ENCODE results near the gene PLEKHG7.
"Not testable (repeated sequence)": the region's sequence is repeated elsewhere in the genome, so short reads cannot be mapped to it uniquely, and the experiment has no call there.

PLEKHG7 gene, protein sequence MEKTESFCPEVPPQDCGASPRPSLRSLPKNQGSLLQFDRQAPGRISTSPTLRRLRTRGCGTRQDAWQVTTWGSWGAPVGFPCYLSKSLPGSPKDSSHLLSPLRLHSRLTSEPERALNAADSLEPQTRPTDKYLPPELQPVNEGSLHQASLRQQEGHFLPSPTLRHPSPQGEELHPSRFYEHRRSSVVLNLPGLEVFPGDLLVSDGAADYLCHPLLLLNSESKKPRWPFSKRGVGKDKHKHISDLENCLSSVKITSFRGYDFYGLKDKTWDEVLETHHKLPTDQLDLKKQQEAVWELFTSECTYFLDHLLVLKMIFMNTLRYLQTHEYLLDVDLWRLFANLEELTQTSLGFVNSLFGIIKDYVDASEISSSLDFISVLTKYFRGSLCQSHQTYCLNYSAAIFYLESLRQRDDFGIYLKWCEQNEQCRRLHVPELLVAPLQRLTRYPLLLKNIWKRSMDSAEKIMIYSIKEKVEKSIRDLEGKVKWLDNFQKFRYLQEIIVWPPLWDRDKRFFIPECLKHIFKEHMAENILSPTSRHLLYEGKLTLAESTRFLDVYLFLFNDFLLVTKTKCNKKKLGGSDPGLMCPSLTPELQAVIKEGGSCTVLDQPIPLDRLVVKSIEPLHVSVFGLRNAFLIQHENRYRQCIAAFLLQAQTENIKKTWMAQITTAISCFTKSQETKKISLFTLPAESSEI

DNA sequence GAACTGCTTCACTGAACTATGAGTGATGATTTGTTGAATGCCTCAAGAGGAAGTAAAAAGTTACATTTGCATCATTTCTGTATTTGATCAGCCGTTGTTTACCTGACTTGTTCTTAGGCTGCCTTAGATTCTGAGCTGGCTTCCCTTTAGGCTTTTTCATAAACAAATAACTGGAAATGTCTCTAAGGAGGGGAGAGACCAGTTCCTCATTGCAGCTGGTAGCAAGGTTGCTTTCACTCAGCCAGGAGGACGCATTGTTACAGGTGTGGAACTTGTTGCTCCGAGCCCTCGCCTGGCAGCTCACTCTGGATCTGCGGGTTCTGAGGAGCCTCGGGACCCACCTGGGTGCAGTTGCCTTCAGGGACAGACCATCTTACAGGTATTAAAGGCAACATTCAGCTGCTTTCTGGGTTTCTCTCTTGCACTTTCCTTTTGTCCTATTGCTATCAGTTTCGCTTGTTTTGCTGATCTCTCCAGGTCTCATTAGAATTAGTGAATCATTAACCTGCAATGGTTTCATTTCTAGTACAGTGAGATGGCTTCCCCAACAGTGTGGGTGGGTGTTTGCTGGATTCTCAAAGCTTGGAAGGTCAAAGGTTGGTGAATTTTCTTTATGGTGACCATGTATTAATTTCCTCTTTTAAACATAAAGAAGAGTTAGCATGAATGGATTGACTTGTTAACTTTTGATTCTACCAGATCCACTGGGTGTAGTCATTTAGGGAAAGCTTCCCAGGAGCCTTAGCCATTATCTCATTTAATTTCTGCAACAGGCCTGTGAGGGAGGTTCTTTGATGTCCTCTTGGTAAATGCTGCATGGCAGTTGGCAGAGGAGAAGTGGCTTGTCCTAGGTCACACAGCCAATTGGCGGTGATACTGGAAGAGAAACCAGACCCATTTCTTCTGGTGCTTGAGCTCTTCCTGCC lies at the start of gene PLEKHG7:
Gene PLEKHG7 (plus strand): TSS at position 236 of the 926 bp plus-strand sequence. CDS start 3,643 bp downstream, outside the sequence.
- DNase-seq = peak; percentile 22

DNA sequence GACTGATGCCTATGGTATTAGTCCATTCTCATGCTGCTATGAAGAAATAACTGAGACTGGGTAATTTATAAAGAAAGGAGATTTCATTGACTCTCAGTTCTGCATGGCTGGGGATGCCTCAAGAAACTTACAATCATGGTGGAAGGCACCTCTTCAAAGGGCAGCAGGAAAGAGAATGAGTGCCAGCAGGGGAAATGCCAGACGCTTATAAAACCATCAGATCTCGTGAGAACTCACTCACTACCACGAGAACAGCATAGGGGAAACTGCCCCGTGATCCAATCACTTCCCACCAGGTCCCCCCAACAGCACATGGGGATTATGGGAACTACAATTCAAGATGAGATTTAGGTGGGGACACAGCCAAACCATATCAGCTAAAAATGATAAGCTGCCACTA lies 48.5 kb upstream of the PLEKHG7 start:
- not testable (repeated sequence) for DNase-seq

DNA sequence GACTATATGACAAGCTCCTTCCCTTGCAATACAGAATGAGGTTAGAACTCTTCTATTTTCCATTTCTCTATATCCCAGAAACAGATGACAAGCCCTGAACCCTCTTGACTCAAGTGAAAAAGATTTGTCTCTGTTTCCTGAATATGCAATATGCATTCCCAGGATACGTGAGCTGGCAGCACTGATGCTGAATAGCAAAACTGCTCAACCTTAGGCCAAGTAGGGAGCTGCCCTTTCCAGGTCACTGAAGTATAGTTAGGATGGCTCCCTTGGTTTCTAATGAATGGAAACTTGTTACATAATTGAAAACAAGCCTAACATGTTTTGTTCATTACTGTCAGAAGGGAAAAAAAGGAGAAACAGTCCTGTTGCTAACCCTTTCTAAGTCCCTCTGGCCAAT lies 47.9 kb upstream of the PLEKHG7 start:
- DNase-seq = no peak

DNA sequence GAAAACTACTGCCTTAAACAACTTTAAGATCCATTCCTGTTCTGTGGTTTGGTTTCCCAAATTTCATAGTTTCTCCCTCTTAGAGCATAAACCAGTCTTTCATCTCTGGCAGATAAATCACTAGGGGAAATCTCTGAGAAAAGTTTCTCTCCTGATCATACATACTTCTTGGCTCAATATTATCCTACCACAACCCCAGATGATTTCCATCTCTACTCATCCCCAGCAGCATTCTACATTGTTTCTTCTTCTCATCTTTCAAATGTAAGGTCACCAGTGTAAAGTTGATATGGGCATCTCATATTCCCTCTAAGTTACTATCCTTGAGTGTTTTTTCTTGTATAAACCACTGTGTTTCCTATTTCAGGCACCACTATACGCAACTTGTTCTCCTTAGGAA lies 45.9 kb upstream of the PLEKHG7 start:
- no peak for DNase-seq

DNA sequence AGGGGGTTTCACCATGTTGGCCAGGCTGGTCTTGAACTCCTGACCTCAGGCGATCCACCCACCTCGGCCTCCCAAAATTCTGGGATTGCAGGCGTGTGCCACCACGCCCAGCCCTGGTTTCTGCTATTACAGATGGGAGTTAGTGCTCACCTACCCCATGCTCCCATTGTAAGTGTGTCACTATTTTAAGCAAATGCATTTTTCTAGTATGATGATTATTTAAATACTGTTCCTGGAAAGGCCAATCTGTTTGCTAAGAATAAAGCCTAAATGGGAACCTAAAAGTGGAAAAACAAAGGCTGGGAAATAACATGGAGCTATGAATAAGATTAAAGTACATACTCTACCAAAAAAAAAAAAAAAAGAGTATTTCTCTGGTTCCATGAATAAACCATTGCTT lies 45.0 kb upstream of the PLEKHG7 start:
- no peak for DNase-seq

DNA sequence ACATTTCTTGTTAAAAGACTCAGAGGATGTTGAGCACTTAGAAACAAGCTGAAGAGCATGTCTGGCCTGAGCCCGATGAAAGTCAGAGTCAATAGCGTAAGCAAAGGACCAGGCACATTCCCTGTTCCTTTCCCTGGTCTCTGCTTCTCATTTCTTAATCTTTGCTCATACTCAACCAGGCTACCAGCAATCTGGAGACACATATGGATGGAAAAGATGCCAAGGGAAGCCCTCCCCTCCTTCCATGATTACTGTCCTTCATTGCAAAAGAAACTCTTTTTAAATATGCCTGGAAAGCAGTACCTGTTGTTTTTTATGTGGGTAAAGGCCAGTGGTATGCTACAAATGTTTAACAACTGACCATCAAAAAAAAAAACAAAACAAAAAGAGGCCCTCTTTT lies 44.2 kb upstream of the PLEKHG7 start:
- no peak for DNase-seq

DNA sequence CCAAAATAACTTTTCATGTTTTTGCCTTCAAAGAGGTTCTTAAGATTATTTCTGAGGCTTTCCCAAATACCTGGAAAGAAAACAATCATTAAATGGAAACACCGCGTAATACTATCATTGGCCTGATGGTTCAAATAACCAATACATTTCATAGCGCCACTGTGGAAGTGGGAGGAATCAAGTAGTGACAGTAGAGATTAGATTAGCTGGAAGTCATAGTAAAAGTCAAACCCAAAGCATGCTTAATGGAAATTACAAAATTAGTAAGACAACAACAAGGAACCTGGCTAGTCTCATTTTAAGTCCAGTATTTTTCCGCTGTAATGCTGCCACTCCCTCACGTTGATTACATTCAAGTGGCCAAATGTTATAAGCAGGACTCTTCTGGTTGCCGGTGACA lies 41.5 kb upstream of the PLEKHG7 start:
- DNase-seq = no peak

DNA sequence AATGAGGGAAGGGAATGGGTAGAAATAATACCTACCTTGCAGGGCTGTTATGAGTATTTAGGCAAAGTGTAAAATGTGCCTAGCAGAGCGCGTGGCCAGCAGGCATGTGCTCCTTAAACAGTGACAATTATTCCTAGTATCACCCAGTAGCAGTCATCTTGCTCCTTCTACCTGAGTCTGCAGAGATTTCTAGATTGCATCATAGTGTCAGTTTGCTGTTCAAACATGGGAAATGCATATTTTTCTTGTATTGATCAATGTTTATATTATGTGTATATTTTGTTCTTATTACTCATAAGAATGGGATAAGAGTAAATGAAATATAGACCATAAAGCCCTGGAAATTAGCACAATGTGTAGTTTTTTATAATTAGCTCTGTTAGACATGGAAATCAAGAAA lies 37.3 kb upstream of the PLEKHG7 start:
- no peak for DNase-seq

DNA sequence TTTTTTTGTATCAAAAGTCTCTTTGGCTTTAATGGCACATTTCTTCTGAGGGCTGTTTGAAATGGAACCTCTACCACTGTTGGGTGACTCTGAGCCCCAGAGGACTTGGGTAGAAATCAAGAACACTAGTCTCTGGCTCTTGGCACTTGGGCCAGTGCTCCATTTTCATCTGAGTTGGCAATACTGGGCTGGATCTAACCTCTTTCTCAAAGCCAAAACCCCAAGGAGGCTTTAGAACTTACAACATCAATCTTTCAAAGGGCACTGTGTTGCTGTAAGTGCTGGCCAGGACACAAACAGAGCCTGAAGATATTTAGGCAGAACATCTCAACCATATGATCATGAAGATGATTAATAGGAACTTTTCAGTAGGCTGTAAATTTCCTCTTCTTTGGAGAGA lies 34.0 kb upstream of the PLEKHG7 start:
- no peak for DNase-seq

DNA sequence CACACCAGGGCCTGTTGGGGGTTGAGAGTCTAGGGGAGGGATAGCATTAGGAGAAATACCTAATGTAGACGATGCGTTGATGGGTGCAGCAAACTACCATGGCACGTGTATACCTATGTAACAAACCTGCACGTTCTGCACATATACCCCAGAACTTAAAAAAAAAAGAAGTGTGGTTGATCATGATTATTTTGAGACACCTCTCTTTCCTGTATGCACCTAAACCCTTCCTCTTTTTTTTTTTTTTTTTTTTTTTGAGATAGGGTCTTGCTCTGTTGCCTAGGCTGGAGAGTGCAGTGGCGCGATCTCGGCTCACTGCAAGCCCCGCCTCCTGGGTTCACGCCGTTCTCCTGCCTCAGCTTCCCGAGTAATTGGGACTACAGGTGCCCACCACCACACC lies 31.3 kb upstream of the PLEKHG7 start:
- DNase-seq = not testable (repeated sequence)

DNA sequence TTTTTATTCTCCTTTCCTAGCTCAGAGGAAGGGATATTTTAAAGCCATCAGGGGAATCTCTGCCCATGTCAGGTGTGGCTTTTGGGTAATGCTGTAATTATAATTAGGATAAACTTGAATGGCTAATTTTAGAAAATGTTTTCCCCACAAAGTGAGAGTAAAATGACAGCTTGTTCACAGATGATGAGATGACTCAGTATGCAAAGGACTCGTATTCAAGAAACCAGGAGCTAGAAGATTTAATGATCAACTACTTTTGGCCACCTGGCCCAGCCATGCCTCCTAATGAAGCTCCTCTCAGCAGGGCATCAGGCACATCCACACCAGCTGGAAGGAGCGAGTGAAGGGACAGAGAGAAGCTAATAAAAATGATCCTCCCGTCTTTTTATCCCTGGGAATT lies 29.0 kb upstream of the PLEKHG7 start:
- DNase-seq = no peak

DNA sequence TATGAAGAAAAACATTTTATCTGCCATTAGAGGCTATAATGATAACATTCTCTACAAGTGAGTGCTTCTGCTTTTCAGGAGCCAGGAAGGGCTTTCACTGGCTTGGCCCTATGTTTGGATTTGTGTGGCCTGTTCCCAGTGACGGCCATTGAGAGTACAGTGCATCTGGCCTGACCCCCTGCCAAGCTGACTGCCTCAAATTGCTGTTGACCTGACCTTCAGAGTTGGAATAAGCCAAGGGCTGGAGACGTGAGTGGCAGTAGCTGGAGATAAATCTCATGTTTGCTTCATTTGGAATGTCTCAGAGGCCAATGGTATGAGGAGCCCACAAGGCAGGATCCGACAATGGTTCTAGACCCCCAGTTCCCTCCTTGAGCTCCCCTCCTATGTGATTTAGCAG lies 28.3 kb upstream of the PLEKHG7 start:
- DNase-seq = no peak

DNA sequence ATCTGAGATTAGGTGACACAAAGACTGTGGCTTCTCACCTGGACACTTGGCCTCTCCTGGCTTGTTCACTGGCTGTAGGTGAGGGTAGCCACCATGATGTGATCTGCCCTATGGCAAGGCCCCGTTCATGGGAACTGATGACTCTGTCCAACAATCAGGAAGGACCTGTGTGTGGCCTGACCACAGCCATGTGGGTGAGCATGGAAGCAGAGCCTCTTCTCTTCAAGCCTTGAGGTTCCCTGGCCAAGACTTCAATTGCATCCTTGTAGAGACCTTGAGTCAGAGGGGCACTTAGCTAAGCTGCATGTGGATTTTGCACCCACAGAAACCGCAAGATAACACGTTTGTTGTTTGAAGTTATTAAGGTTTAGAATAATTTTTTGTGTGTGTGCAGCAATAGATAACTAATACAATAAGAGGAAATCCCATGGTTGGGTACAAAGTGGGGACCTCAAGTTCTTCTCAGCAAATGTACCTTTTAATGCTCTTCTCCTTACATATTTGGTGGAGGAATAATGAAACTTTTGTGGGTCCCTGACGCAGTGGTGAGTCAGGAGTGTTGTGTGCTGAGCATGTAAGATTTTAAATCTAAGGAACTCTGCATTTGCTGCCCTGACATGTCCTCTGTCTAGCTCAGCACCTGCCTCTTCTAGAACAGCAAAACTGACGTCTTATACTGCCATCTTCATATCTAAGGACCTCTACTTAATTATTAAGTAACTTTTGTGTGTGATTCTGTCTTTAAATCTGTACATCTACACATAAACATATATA lies 27.5 kb upstream of the PLEKHG7 start:
- no peak for DNase-seq

DNA sequence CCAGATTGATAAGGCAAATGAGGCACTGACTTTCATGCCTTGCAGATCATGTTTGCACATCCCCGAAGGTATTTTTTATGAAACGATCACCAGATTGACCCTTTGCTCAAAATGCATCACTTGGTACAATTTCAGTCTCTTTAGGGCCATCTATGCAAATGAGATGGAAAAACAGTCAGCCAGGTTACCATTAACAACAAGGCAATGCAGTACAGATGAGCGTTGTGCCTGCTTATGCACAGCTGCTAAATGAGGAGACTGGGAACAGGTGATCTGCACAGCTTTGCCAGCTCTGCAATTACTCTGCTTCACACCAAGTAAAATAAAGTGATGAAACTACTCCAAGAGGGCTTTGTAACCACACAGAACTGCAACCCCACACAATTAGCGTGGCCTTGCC lies 26.1 kb upstream of the PLEKHG7 start:
- no peak for DNase-seq

DNA sequence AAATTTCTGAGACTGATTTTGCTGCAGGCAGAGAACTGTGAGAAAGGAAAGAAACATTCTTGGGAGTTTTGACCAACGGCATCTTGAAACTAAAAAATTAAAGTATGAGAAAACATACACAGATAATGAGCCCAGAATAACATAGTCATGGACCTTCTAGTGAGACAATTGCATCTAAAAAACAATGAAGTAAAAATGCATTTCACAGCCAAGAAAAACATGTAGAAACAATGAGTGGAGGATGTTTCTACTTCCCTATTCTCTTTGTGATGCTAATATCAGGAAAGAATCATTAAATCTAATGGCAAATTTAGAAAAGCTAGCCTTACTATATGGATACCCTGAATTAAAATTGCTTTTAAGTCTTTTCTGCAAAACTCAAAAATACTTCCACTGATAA lies 12.2 kb upstream of the PLEKHG7 start:
- DNase-seq = no peak

DNA sequence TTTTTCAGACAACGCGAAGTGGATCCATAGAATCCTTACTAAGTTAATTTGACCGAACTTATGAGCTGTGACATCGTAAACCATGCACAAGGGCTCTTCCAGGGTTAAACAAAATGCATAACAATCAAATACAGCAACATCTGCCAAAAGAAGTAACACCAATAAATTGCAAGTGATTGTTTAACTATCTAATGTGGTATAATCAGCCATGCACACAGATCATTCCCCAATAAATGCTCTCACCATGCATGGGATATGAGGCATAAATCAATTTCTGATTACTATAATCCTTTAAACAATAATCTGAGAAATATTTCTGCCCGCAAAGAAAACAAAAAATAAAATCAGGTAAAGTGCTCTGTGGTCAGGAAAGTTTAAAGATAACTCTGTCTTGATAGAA lies 7.7 kb upstream of the PLEKHG7 start:
- DNase-seq = no peak

DNA sequence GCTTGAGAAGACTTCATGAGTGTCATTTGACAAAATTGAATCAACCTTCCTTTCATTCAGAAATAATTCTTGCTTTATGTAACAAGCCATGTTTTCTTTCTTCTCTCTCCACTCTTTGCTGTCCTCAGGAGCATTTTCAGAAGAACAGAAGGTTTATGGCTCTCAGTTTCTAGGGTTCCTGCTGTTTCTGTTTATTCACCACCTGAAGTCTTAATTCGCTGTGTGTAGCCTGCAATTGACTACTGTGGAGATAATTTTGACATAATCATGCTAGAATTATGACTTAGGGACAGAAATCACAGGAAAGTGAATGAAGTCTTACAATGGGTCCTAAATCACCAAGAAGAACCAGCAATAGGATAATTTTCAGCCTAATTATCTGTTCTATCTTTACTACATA lies 7.2 kb upstream of the PLEKHG7 start:
- DNase-seq = no peak

DNA sequence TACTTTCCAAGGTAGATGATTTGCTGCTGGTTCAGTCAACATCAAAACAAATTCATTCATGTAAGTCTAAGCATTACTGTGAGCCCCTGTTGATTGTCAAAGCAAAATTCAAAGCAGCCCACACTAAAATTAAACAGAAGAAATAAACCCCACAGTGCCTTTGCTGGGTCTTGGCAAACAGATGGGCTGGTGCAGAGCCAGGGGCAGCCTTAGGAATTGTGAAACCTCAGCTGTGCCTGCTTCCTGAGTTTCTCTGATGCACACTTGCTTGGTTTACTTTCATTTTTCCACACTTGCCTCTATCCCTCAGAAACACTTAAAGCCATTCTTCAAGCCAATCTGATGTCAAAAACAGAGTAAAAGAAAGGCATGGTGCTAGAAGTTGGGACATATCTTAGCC lies 6.6 kb upstream of the PLEKHG7 start:
- DNase-seq = no peak

DNA sequence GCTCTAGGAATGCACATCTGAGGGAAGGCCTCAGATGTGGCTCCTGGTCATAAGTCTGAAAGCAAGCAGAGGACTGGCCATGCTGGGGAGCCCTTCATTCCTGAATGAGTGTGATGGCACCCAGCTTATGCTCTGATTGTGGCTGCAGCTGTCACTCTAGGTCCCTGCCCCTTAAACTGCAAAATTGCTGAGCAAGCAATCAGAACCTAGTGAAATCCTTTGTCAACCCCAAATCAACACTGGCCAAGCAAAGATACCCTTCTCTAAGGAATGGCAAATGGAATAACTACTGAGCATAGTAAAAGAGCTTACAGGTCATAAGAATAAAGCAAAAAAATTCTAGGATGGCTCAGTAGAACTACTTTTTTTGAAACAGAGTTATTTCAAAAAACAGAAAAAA lies 4.3 kb upstream of the PLEKHG7 start:
- no peak for DNase-seq

DNA sequence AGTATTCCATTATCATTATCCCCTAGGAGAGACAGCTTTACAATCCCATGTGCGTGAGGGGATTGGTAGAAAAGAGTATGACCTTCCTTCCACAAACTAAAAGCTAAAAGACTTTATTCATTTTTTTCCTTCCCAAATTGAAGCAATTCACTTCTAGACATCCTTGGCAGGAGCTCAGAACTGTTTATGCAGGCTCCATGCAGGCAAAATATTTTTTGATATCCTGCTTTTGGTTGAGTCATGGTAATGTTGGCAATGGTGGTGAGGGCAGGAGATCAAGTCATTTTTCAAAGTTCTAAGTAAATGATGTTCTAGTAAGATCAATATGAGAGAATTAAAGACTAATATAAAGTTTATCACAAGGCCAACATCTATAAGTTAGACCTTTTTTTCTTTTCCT lies 1.3 kb upstream of the PLEKHG7 start:
- DNase-seq = no peak

DNA sequence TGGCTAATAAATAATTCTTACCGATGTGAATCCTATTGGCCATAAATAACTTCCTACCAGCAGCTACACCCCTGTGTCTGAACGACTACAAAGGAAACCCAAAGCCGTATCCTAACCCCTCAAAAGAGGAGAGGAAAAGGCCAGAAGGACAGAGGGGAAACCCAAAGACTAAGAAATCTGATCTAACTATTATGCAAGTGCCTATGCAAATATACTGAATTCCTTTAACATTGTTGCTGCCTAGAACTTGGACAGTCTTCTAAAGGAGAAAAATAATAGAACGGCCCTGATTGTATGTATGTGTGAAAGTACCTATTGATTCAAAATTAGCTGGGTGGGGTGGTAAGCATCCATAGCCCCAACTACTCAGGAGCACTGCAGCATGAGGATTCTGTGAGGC lies 997 bp downstream of the PLEKHG7 start:
- no peak for DNase-seq

DNA sequence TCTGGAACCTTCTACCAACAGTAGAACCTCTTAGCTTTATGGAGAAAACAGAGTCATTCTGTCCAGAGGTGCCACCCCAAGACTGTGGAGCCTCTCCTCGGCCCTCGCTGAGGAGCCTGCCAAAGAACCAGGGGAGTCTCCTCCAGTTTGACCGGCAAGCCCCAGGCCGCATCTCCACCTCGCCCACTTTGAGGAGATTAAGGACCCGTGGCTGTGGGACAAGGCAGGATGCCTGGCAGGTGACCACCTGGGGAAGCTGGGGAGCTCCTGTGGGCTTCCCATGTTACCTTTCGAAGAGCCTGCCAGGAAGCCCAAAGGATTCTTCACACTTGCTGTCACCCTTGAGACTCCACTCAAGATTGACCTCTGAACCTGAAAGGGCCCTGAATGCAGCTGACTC lies 3.8 kb downstream of the PLEKHG7 start:
- no peak for DNase-seq

DNA sequence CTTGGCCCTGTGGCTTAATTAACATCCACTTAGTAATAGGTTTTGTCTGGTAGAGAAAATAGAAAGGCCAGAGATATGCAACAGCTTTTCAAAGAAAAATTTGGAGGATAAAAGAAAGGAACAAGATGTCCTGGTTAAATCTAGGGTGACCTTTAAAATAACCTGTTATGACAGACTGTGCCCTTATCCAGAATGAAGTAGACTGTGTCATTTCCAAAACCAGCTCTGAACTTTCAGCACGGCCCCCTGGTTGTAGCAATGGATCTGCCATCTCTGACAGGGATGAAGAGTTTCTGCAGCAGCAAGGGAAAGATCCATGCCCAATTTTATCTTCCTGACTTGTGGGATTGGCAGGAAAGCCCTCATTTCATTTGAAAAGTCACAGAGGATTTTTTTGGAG lies 5.1 kb downstream of the PLEKHG7 start:
- no peak for DNase-seq

Data from suppressor macrophage treated with lipopolysaccharide for 4 hours (primary cell).